ENCODE data around the gene BAX.

Gene BAX

DNA sequence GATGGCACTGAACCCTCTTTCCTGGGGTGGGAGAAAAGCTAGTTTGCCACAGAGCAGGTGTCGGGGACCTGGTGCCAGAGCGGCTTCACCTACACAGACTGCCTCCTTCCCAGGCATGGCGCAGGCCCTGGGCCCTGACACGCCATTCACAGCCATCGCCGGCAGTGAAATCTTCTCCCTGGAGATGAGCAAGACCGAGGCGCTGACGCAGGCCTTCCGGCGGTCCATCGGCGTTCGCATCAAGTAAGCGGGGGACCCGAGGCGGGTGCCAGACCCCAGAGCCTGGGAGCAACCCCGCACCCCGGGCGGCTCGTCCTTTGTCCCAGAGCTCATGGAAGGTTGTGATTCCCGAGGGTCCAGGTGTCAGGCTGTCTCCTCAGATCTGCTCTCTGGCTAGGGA, 52.2 kb downstream of the BAX start:
- DNase-seq (ENCODE audit: extremely low read depth, low read depth): no peak
- TF ChIP-seq, protein P1, sequence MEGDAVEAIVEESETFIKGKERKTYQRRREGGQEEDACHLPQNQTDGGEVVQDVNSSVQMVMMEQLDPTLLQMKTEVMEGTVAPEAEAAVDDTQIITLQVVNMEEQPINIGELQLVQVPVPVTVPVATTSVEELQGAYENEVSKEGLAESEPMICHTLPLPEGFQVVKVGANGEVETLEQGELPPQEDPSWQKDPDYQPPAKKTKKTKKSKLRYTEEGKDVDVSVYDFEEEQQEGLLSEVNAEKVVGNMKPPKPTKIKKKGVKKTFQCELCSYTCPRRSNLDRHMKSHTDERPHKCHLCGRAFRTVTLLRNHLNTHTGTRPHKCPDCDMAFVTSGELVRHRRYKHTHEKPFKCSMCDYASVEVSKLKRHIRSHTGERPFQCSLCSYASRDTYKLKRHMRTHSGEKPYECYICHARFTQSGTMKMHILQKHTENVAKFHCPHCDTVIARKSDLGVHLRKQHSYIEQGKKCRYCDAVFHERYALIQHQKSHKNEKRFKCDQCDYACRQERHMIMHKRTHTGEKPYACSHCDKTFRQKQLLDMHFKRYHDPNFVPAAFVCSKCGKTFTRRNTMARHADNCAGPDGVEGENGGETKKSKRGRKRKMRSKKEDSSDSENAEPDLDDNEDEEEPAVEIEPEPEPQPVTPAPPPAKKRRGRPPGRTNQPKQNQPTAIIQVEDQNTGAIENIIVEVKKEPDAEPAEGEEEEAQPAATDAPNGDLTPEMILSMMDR (IDR thresholded peaks at IDR 0.05; ENCODE audit: low read depth, low read length): no peak

DNA sequence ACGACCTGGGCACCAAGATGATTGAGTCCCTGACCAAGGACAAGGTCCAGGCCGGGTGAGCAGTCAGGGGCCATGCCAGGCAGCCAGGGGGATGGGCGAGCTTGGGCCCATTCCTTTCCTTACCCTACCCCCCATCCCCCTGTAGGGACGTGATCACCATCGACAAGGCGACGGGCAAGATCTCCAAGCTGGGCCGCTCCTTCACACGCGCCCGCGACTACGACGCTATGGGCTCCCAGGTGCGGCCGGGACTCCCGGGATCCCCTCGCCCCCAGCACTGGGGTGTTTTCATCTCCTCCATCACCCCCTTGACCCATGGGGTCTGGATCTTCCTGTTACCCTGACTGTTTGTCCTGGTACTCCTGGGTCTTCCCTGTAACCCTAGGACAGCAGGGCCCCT, 55.2 kb downstream of the BAX start:
- TF ChIP-seq, protein P1 (IDR thresholded peaks at IDR 0.05; ENCODE audit: low read depth, low read length): no peak
- DNase-seq (ENCODE audit: extremely low read depth, low read depth): no peak

DNA sequence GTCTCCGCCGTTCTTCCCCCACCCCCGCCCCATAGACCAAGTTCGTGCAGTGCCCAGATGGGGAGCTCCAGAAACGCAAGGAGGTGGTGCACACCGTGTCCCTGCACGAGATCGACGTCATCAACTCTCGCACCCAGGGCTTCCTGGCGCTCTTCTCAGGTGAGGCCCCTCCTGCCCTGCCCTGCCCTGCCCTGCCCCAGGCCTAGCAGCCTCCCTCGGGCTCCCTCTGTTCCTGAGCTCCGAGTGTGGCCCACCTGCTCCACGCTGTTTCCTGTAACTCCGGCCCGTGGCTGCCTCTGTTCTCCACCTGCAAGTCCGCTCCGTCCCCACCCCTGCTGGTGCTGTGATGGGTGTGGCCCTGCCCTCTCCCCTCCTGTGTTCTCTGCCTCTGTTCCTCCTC, 55.8 kb downstream of the BAX start:
- no peak for DNase-seq (ENCODE audit: extremely low read depth, low read depth)

DNA sequence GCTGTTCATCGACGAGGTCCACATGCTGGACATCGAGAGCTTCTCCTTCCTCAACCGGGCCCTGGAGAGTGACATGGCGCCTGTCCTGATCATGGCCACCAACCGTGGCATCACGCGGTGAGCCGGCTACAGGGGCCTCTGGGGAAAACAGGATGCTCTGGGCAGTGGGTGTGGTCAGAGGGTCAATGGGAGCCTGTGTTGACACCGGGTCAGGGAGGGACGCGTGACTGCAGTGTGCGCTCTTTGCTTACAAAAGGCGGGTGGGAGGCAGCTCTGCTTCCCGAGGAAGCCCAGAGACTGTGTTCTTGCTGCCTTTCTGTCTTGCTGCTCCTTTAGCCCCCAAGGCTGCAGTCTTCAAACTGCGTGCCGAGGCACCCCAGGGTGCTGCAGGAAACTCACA, 56.5 kb downstream of the BAX start:
- TF ChIP-seq, protein P1 (IDR thresholded peaks at IDR 0.05; ENCODE audit: low read depth, low read length): no peak
- no peak for DNase-seq (ENCODE audit: extremely low read depth, low read depth)

More for the DNA sequence above, 55.8 kb downstream of the BAX start:
- TF ChIP-seq, protein P1 (IDR thresholded peaks at IDR 0.05; ENCODE audit: low read depth, low read length): no peak
